ENCODE measurements around the gene C7orf33.
A peak's percentile ranks its signal among the peaks of the same experiment; 100 is the strongest.
"Not testable (repeated sequence)": the region's sequence is repeated elsewhere in the genome, so short reads cannot be mapped to it uniquely, and the experiment has no call there.

Gene C7orf33

GRCh38 chr7:148590471-148590870 is at the start of gene C7orf33:
TSS of gene C7orf33 (plus strand) at chr7:148590766. CDS start at chr7:148590926, 160 bp downstream.
- DNase-seq = no peak

GRCh38 chr7:148541891-148542504 is 48.6 kb upstream of the C7orf33 start:
- DNase-seq = no peak

- DNase-seq = no peak
Observed at GRCh38 chr7:148543302-148543701, 47.3 kb upstream of the C7orf33 start.

GRCh38 chr7:148545172-148545571 is 45.4 kb upstream of the C7orf33 start:
- DNase-seq = no peak

- no peak for DNase-seq
Observed at GRCh38 chr7:148545932-148546331, 44.6 kb upstream of the C7orf33 start.

- DNase-seq = no peak
Observed at GRCh38 chr7:148546857-148547256, 43.7 kb upstream of the C7orf33 start.

- no peak for DNase-seq
Observed at GRCh38 chr7:148547951-148548350, 42.6 kb upstream of the C7orf33 start.

GRCh38 chr7:148553979-148554378 is 36.6 kb upstream of the C7orf33 start:
- DNase-seq = no peak

- no peak for DNase-seq
Observed at GRCh38 chr7:148556892-148557291, 33.7 kb upstream of the C7orf33 start.

- DNase-seq = no peak
Observed at GRCh38 chr7:148558914-148559313, 31.7 kb upstream of the C7orf33 start.

GRCh38 chr7:148561099-148561498 is 29.5 kb upstream of the C7orf33 start:
- no peak for DNase-seq

GRCh38 chr7:148563583-148564274 is 26.8 kb upstream of the C7orf33 start:
- no peak for DNase-seq

- not testable (repeated sequence) for DNase-seq
Observed at GRCh38 chr7:148564275-148564951, 26.2 kb upstream of the C7orf33 start.

- no peak for DNase-seq
Observed at GRCh38 chr7:148566736-148567135, 23.8 kb upstream of the C7orf33 start.

- peak; percentile 14 to 43 for DNase-seq
Observed at GRCh38 chr7:148567524-148567923, 23.0 kb upstream of the C7orf33 start.

- no peak for DNase-seq
Observed at GRCh38 chr7:148570510-148570909, 20.1 kb upstream of the C7orf33 start.

GRCh38 chr7:148570973-148571372 is 19.6 kb upstream of the C7orf33 start:
- not testable (repeated sequence) for DNase-seq

GRCh38 chr7:148571381-148571780 is 19.2 kb upstream of the C7orf33 start:
- no peak for DNase-seq

- peak in 1 of 2 experiments; percentile 8 for DNase-seq
Observed at GRCh38 chr7:148572067-148572522, 18.5 kb upstream of the C7orf33 start.

- not testable (repeated sequence) for DNase-seq
Observed at GRCh38 chr7:148573581-148573980, 17.0 kb upstream of the C7orf33 start.

- DNase-seq = peak; percentile 68
Observed at GRCh38 chr7:148575640-148576411, 14.7 kb upstream of the C7orf33 start.

GRCh38 chr7:148579366-148579765 is 11.2 kb upstream of the C7orf33 start:
- no peak for DNase-seq

- DNase-seq = no peak
Observed at GRCh38 chr7:148580446-148580845, 10.1 kb upstream of the C7orf33 start.

Data from NCI-H2081 (cell line).